HG02840 (cell line): ENCODE results near the gene TASOR2.
A peak's percentile ranks its signal among the peaks of the same experiment; 100 is the strongest.

Source experiments
- ATAC-seq: cut with Tn5 transposase; IDR thresholded peaks from one replicate; pipeline ENCODE4 v1.9.1; 2021; ENCODE audit warnings: mild to moderate bottlenecking, moderate library complexity, moderate number of reproducible peaks; ENCODE audit not compliant: unreplicated experiment, low FRiP score

Gene TASOR2

GRCh38 chr10:5684318-5684970 lies at the start of gene TASOR2:
Gene TASOR2 (plus strand): TSS chr10:5684838. CDS start chr10:5720643, 35,805 bp downstream.
- peak; percentile 77 for ATAC-seq

GRCh38 chr10:5634918-5635317 lies 49.7 kb upstream of the TASOR2 start:
- no peak for ATAC-seq

GRCh38 chr10:5638494-5638893 lies 46.1 kb upstream of the TASOR2 start:
- ATAC-seq: no peak

GRCh38 chr10:5639066-5639465 lies 45.6 kb upstream of the TASOR2 start:
- ATAC-seq: no peak

- no peak for ATAC-seq
Measured at GRCh38 chr10:5640036-5640435, 44.6 kb upstream of the TASOR2 start.

- no peak for ATAC-seq
Measured at GRCh38 chr10:5640501-5640900, 44.1 kb upstream of the TASOR2 start.

GRCh38 chr10:5641501-5641900 lies 43.1 kb upstream of the TASOR2 start:
- ATAC-seq: no peak

GRCh38 chr10:5643346-5644067 lies 41.1 kb upstream of the TASOR2 start:
- ATAC-seq: no peak

- no peak for ATAC-seq
Measured at GRCh38 chr10:5644930-5645329, 39.7 kb upstream of the TASOR2 start.

GRCh38 chr10:5645375-5645774 lies 39.3 kb upstream of the TASOR2 start:
- ATAC-seq: no peak

- no peak for ATAC-seq
Measured at GRCh38 chr10:5645944-5646617, 38.6 kb upstream of the TASOR2 start.

- no peak for ATAC-seq
Measured at GRCh38 chr10:5647507-5648240, 37.0 kb upstream of the TASOR2 start.

- ATAC-seq: no peak
Measured at GRCh38 chr10:5648494-5649457, 35.9 kb upstream of the TASOR2 start.

- ATAC-seq: no peak
Measured at GRCh38 chr10:5649746-5650145, 34.9 kb upstream of the TASOR2 start.

- no peak for ATAC-seq
Measured at GRCh38 chr10:5650664-5651387, 33.8 kb upstream of the TASOR2 start.

GRCh38 chr10:5651388-5651764 lies 33.3 kb upstream of the TASOR2 start:
- ATAC-seq: no peak

GRCh38 chr10:5652746-5653145 lies 31.9 kb upstream of the TASOR2 start:
- ATAC-seq: no peak

- ATAC-seq: no peak
Measured at GRCh38 chr10:5654218-5654755, 30.4 kb upstream of the TASOR2 start.

- no peak for ATAC-seq
Measured at GRCh38 chr10:5655121-5655520, 29.5 kb upstream of the TASOR2 start.
